SK-N-MC (cell line): ENCODE data around the gene CTSE.

Experiments used
- DNase-seq: peaks from one replicate; pipeline ENCODE4 v3.0.0-alpha.2; 2011; ENCODE audit warnings: low read depth, low spot score
- H3K27ac ChIP-seq: fragments of 200-600 bp; sonication (generic); 2 replicates; pipeline ENCODE4 v1.5.1; 2016; ENCODE audit warnings: mixed run types
- H3K36me3 ChIP-seq: fragments of 200-600 bp; sonication (generic); 2 replicates; pipeline ENCODE4 v1.6.1; 2017; ENCODE audit warnings: antibody characterized with exemption, low read length, mixed read lengths; ENCODE audit not compliant: insufficient read depth
- H3K4me3 ChIP-seq: fragments of 200-600 bp; sonication (generic); 2 replicates; pipeline ENCODE4 v1.5.1; 2016
- H3K9ac ChIP-seq: fragments of 200-600 bp; sonication (generic); 2 replicates; pipeline ENCODE4 v1.8.0; 2017; ENCODE audit warnings: mixed run types, mixed read lengths; ENCODE audit not compliant: insufficient read length
- H3K9me3 ChIP-seq: fragments of 200-600 bp; sonication (generic); 2 replicates; pipeline ENCODE4 v1.6.1; 2017; ENCODE audit warnings: low read depth, mild to moderate bottlenecking, antibody characterized with exemption, low read length, moderate library complexity, mixed read lengths
- EZH2 ChIP-seq: fragments of 200-600 bp; sonication (generic); IDR thresholded peaks from one replicate; pipeline ENCODE4 v1.6.1; 2017; ENCODE audit warnings: antibody characterized with exemption
- FOXP2 ChIP-seq: optimal IDR thresholded peaks from 2 replicates; pipeline ENCODE3; 2011; ENCODE audit warnings: mild to moderate bottlenecking, moderate library complexity; ENCODE audit not compliant: insufficient read depth; ENCODE audit errors: extremely low read length, control extremely low read depth
- POLR2AphosphoS5 ChIP-seq: IDR thresholded peaks from 2 replicates; pipeline ENCODE4 v1.6.1; 2012; ENCODE audit warnings: mild to moderate bottlenecking, low read depth, low read length, borderline replicate concordance

Gene CTSE

DNA sequence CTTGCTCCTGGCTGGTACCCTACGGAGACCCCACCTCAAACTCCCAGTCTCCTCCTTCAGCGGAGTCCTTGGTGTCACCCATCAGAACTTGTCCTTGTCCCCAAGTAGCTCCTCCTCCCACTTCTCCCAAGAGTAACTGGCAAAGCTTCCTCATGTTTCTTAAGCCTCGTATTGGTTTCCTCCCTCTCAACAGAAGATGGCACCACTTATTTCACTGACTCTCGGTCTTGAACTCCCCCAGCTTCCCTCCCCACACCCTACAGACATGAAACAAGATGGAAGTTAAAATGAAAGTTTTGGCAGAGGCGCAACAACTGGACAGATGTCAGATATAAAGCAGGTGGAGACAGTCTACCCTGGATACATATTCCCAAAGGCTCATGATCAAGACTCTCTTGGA is 33.9 kb downstream of the CTSE start:
- H3K9ac ChIP-seq: no peak overlapping the region
- no peak overlapping the region for H3K4me3 ChIP-seq
- no peaks in the 10 kb centered on the region for H3K36me3 ChIP-seq
- TF ChIP-seq POLR2AphosphoS5 (no peak), FOXP2 (no peak), EZH2 (no peak)
- H3K27ac ChIP-seq: no peak overlapping the region
- DNase-seq: no peak
- H3K9me3 ChIP-seq: no peaks in the 10 kb centered on the region

DNA sequence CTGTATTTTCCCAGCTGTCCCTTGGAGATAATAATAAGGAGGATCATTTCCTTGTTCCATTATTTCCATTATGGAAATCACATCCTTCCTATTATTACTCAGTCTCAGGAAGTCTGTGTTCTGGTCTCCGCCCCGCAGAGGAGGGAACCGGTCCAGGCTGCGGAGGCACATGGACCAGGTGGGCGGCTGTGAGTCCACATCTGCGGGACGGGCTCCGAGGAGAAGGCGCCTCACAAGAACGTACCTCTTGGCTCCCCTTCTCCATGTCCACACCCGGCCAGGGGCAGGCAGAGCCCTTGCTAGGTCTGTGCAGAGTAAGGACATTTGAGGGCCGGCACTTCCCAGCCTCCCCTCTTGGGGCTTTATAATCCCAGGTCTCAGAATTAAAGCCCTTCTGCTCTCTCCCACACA is 35.1 kb downstream of the CTSE start:
- TF ChIP-seq EZH2: no peak
- TF ChIP-seq FOXP2: no peak
- no peak for TF ChIP-seq POLR2AphosphoS5
- DNase-seq: no peak
- no peak overlapping the region for H3K27ac ChIP-seq
- H3K9me3 ChIP-seq: no peaks in the 10 kb centered on the region
- no peak overlapping the region for H3K9ac ChIP-seq
- H3K4me3 ChIP-seq: no peak overlapping the region
- H3K36me3 ChIP-seq: no peaks in the 10 kb centered on the region

- no peaks in the 10 kb centered on the region for H3K36me3 ChIP-seq
- no peaks in the 10 kb centered on the region for H3K9me3 ChIP-seq
- TF ChIP-seq POLR2AphosphoS5: no peak
- TF ChIP-seq FOXP2: no peak
- no peak for TF ChIP-seq EZH2
- H3K4me3 ChIP-seq: no peak overlapping the region
- H3K9ac ChIP-seq: no peak overlapping the region
- no peak for DNase-seq
- no peak overlapping the region for H3K27ac ChIP-seq
These were observed 36.8 kb downstream of the CTSE start for GRCh38 chr1:205986861-205987260.

DNA sequence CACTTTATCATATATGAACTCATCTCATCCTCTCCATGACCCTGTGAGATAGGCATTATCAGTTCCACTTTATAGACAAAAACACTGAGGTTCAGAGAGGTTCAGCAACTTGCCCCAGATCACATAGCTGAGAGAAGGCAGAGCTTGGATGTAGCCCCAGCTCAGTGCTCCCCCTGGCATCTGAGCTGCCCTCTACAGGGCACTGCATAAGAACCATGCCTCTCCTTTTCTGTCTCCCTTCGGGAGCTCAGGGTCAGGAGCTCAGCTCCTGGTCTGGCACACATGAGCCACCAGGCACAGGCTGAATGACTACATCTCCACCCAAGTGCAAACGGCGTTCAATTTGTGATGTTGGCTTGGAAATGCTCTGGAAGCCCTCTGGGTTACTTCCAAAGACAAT is 37.4 kb downstream of the CTSE start:
- Histone ChIP-seq H3K4me3 (no peak overlapping the region), H3K9me3 (no peaks in the 10 kb centered on the region), H3K9ac (no peak overlapping the region), H3K36me3 (no peaks in the 10 kb centered on the region), H3K27ac (no peak overlapping the region)
- TF ChIP-seq POLR2AphosphoS5 (no peak), FOXP2 (no peak), EZH2 (no peak)
- DNase-seq: no peak

GRCh38 chr1:205985330-205986005 is 38.2 kb downstream of the CTSE start:
- H3K27ac ChIP-seq: no peak overlapping the region
- no peak for TF ChIP-seq FOXP2
- TF ChIP-seq POLR2AphosphoS5: no peak
- no peak for TF ChIP-seq EZH2
- no peak for DNase-seq
- H3K9ac ChIP-seq: no peak overlapping the region
- H3K36me3 ChIP-seq: no peaks in the 10 kb centered on the region
- no peak overlapping the region for H3K4me3 ChIP-seq
- no peaks in the 10 kb centered on the region for H3K9me3 ChIP-seq

DNA sequence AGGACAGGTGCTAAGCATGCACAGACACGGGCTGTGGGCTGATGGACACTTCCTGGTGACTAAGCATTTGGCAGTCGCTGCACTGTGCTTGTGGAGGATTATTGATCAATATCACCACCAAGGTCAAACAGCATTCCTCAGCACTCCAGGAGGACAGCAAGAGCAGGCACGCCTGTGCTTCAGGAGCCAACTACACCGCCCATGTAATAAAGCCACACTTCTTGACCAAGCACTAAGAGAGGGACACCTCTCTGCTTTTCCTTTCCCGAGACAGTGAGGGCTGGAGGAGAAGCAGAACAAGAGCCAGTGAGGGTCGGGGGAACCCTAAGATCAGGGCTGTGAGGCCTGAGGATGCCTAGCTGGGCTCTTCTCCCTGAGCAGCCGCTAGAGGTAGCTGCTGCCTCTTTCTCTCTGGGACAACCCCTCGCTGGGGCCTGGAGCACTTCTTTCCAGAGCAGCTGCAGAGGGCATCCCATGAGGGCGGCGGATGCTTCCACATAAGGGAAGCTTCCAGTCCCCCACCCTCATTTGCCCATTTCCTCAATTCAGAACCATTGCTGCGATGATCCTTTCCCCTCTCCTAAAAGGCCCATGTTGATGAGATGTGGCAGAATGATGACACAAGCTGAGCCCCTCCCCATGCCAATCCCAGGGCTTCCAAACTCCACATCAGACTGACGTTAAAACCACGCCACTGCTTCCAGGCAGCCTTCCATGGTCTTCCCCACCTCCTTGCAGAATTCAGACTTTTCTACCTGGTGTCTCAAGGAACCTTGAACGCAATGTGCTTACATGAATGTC is 39.6 kb downstream of the CTSE start:
- DNase-seq: no peak

GRCh38 chr1:205981257-205981656 is 42.4 kb downstream of the CTSE start:
- H3K27ac ChIP-seq: no peak overlapping the region
- no peak overlapping the region for H3K9ac ChIP-seq
- TF ChIP-seq EZH2 (no peak), FOXP2 (no peak), POLR2AphosphoS5 (no peak)
- no peak overlapping the region for H3K4me3 ChIP-seq
- no peaks in the 10 kb centered on the region for H3K9me3 ChIP-seq
- H3K36me3 ChIP-seq: no peaks in the 10 kb centered on the region
- DNase-seq: no peak

More for the DNA sequence above, 39.6 kb downstream of the CTSE start:
- no peak overlapping the region for H3K9ac ChIP-seq
- H3K27ac ChIP-seq: no peak overlapping the region
- no peaks in the 10 kb centered on the region for H3K9me3 ChIP-seq
- H3K36me3 ChIP-seq: no peaks in the 10 kb centered on the region
- no peak overlapping the region for H3K4me3 ChIP-seq
- no peak for TF ChIP-seq POLR2AphosphoS5
- no peak for TF ChIP-seq FOXP2
- TF ChIP-seq EZH2: no peak

DNA sequence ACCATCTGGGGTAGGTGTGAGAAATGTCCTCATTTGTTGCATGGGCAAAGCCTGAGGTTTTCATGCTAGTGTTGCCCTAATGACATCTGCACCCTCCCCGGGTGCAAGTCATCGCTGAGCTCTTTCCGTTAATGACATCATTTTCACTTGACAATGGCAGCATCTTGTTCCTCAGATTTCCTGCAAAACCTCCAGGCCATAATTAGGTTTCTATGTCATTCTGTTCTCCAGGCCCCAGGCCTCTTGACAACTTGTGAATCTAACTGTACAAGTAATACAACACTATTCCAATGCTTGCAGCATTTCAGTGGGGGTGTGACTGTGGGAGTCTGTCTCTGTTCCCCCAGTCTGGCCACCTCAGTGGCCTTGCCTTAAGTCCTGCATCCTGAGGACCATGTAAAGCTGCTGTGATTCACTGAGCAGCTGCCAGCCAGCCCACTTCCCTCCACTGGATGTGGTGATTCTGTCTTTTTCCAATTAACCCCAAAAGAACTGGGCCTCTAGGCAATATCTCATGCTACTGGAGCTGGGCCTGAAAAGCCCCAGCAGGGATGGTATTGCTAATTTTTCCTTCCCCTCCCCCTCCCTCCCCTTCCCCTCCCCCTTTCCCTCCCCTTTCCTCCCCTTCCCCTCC is 43.3 kb downstream of the CTSE start:
- Histone ChIP-seq H3K9ac (no peak overlapping the region), H3K36me3 (no peaks in the 10 kb centered on the region), H3K4me3 (no peak overlapping the region), H3K9me3 (no peaks in the 10 kb centered on the region), H3K27ac (no peak overlapping the region)
- TF ChIP-seq POLR2AphosphoS5 (no peak), FOXP2 (no peak), EZH2 (no peak)
- no peak for DNase-seq
